Prostate gland (tissue), 2 donors: ENCODE data around the gene ATF6. TPM values are rescaled to one million over a fixed set of nuclear protein-coding genes. Genes with fewer than 3 reads are reported as not detected.

Experiments used
- DNase-seq: peaks from one replicate; pipeline ENCODE4 v3.0.0-alpha.2; 2019; ENCODE audit warnings: low spot score
- H3K27ac ChIP-seq, 2 donors: fragments of 200-600 bp; sonication (generic); 2 replicates each; pipeline ENCODE4 v1.5.1; 2017 to 2019
- H3K27me3 ChIP-seq: fragments of 200-600 bp; sonication (generic); replicated peaks from 2 replicates; pipeline ENCODE4 v1.5.1; 2019; ENCODE audit not compliant: insufficient read depth
- H3K36me3 ChIP-seq, 2 donors: fragments of 200-600 bp; sonication (generic); 1 replicate in 1 of 2; 2 replicates in 1 of 2; pipeline versions ENCODE4 v1.5.1 to v1.8.1; 2017 to 2019
- H3K4me1 ChIP-seq: fragments of 200-600 bp; sonication (generic); replicated peaks from 2 replicates; pipeline ENCODE4 v1.5.1; 2019
- H3K4me3 ChIP-seq, 2 donors: fragments of 200-600 bp; sonication (generic); 2 replicates each; pipeline ENCODE4 v1.5.1; 2017 to 2019
- H3K9me3 ChIP-seq: fragments of 200-600 bp; sonication (generic); 2 replicates; pipeline ENCODE4 v1.5.1; 2017
- CTCF ChIP-seq, 4 experiments: fragments of 200-600 bp in 2 of 4; fragments of 450-650 bp in 2 of 4; sonication (generic) in 2 of 4; IDR thresholded peaks; 1 replicate in 3 of 4; 2 replicates in 1 of 4; pipeline ENCODE4 v1.5.1; 2016 to 2019; ENCODE audit warnings: antibody characterized with exemption in 4 of 4, mild to moderate bottlenecking in 2 of 4, moderate library complexity in 2 of 4
- POLR2A ChIP-seq: fragments of 450-650 bp; IDR thresholded peaks from one replicate; pipeline ENCODE4 v1.6.1; 2016; ENCODE audit warnings: antibody characterized with exemption, mild to moderate bottlenecking
- POLR2AphosphoS5 ChIP-seq: sonication (generic); formaldehyde crosslinking; IDR thresholded peaks from one replicate; pipeline ENCODE4 v1.6.1; 2017; ENCODE audit warnings: antibody characterized with exemption
- WGBS: methylation state at CpG from one replicate; pipeline ENCODE4 v1.1.5; 2018; 5-methylcytosine and 5-hydroxymethylcytosine counted together
- intact Hi-C: fragments of 100-400 bp; cut with DNase I; formaldehyde crosslinking; loops from one replicate; pipeline ENCODE4 v1.14.2; 2022
- total RNA-seq, 2 donors: library from RNA; depleted of rRNA; stranded (reverse); fragments of >200 nt; gene quantifications; one replicate each; pipeline ENCODE4 v1.1.0, GENCODE V29; 2016

The ATF6 gene
- total RNA-seq, 2 donors from 2014 or later: 34.6 to 38.9 TPM

- no peak overlapping the region for H3K4me3 ChIP-seq
- intact Hi-C loops: loop anchor here (2.0 kb wide), 1 partner anchor 67 kb away; no protein-coding TSS in a partner anchor
- DNase-seq: no peak
- no peak overlapping the region for H3K27ac ChIP-seq
- no peak for TF ChIP-seq POLR2A
- no peak for TF ChIP-seq POLR2AphosphoS5
- no peak for TF ChIP-seq CTCF (IDR thresholded peaks at IDR 0.05)
- WGBS: 83% methylated on average over 5 of the region's 5 CpGs
- no peaks in the 10 kb centered on the region for H3K36me3 ChIP-seq
- no peaks in the 10 kb centered on the region for H3K27me3 ChIP-seq
- no peaks in the 10 kb centered on the region for H3K9me3 ChIP-seq
- no peaks in the 10 kb centered on the region for H3K4me1 ChIP-seq
Observed at GRCh38 chr1:161989786-161990185, 223.7 kb downstream of the ATF6 start.

- 87% methylated on average over 11 of the region's 11 CpGs for WGBS
- TF ChIP-seq POLR2A (no peak), POLR2AphosphoS5 (no peak), CTCF (IDR thresholded peaks at IDR 0.05) (no peak)
- H3K4me1 ChIP-seq: no peaks in the 10 kb centered on the region
- H3K27ac ChIP-seq: no peak overlapping the region
- no peaks in the 10 kb centered on the region for H3K9me3 ChIP-seq
- no peak for DNase-seq
- no peaks in the 10 kb centered on the region for H3K36me3 ChIP-seq
- intact Hi-C loops: no loop called here
- no peak overlapping the region for H3K4me3 ChIP-seq
- H3K27me3 ChIP-seq: no peaks in the 10 kb centered on the region
Observed at GRCh38 chr1:161993576-161993975, 227.5 kb downstream of the ATF6 start.

- no peak for DNase-seq
- H3K4me3 ChIP-seq: no peak overlapping the region
- TF ChIP-seq CTCF (IDR thresholded peaks at IDR 0.05) (no peak), POLR2A (no peak), POLR2AphosphoS5 (no peak)
- H3K36me3 ChIP-seq: no peaks in the 10 kb centered on the region
- no peaks in the 10 kb centered on the region for H3K4me1 ChIP-seq
- H3K9me3 ChIP-seq: no peaks in the 10 kb centered on the region
- intact Hi-C loops: no loop called here
- no peaks in the 10 kb centered on the region for H3K27me3 ChIP-seq
- H3K27ac ChIP-seq: no peak overlapping the region
- WGBS: 52% methylated on average over 9 of the region's 9 CpGs
Observed at GRCh38 chr1:161994175-161994668, 228.1 kb downstream of the ATF6 start.

- no peaks in the 10 kb centered on the region for H3K4me1 ChIP-seq
- H3K27me3 ChIP-seq: no peaks in the 10 kb centered on the region
- intact Hi-C loops: no loop called here
- 71% methylated on average over 1 of the region's 1 CpG for WGBS
- H3K36me3 ChIP-seq: no peaks in the 10 kb centered on the region
- no peak for DNase-seq
- TF ChIP-seq POLR2A (no peak), POLR2AphosphoS5 (no peak), CTCF (IDR thresholded peaks at IDR 0.05) (no peak)
- no peak overlapping the region for H3K4me3 ChIP-seq
- H3K27ac ChIP-seq: no peak overlapping the region
- H3K9me3 ChIP-seq: no peaks in the 10 kb centered on the region
Observed at GRCh38 chr1:161997152-161997551, 231.0 kb downstream of the ATF6 start.

GRCh38 chr1:161998811-161999210, 232.7 kb downstream of the ATF6 start:
- TF ChIP-seq POLR2AphosphoS5 (no peak), CTCF (IDR thresholded peaks at IDR 0.05) (no peak), POLR2A (no peak)
- intact Hi-C loops: no loop called here
- Histone ChIP-seq H3K36me3 (no peaks in the 10 kb centered on the region), H3K27me3 (no peaks in the 10 kb centered on the region), H3K27ac (no peak overlapping the region), H3K9me3 (no peaks in the 10 kb centered on the region), H3K4me3 (no peak overlapping the region), H3K4me1 (no peaks in the 10 kb centered on the region)
- no peak for DNase-seq
- 88% methylated on average over 5 of the region's 5 CpGs for WGBS
